Kidney epithelial cell (primary cell): ENCODE data around the gene SENP8. TPM values are rescaled to one million over a fixed set of nuclear protein-coding genes. Genes with fewer than 3 reads are reported as not detected.

Experiments used
- DNase-seq: peaks from one replicate; pipeline ENCODE4 v3.0.0-alpha.2; 2010; ENCODE audit warnings: low read depth
- H3K27me3 ChIP-seq: 2 replicates; pipeline ENCODE4 v1.6.0; 2011; ENCODE audit warnings: low read length; ENCODE audit not compliant: control insufficient read depth, insufficient read depth
- H3K36me3 ChIP-seq: 2 replicates; pipeline ENCODE4 v1.5.1; 2011; ENCODE audit warnings: low read length; ENCODE audit not compliant: control insufficient read depth, insufficient read depth
- H3K4me3 ChIP-seq: 2 replicates; pipeline ENCODE4 v1.5.1; 2011; ENCODE audit warnings: low read depth, mild to moderate bottlenecking, control low read depth, low read length
- total RNA-seq: library from RNA; depleted of rRNA; stranded (reverse); fragments of >200 nt; gene quantifications from 2 replicates; pipeline ENCODE4 v1.2.3, GENCODE V29; 2015
- TF ChIP-seq, protein P1 (sequence below): IDR thresholded peaks from 2 replicates; pipeline ENCODE4 v1.5.1; 2011; ENCODE audit warnings: mild to moderate bottlenecking, moderate library complexity, low read length, control low read depth, inconsistent platforms; ENCODE audit not compliant: insufficient read depth, poor library complexity, severe bottlenecking

Gene SENP8
- total RNA-seq, 1 donor from 2014 or later = 3.0 TPM

DNA sequence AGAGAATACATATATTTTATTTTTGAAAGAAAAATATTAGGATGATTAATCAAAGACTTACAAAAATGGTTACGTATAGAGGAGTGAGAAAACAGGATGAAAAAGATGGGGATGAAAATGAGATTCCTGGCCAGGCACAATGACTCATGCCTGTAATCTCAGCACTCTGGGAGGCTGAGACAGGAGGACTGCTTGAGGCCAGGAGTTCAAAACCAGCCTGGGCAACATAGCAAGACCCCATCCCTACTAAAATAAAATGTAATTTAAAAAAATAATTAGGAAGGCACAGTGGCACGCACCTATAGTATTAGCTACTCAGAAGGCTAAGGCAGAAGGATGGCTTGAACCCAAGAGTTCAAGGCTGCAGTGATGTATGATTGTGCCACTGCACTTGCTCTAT lies 12.1 kb upstream of the SENP8 start:
- no peak for DNase-seq
- Histone ChIP-seq H3K36me3 (no peaks in the 10 kb centered on the region), H3K4me3 (no peak overlapping the region), H3K27me3 (no peaks in the 10 kb centered on the region)
- TF ChIP-seq, protein P1, sequence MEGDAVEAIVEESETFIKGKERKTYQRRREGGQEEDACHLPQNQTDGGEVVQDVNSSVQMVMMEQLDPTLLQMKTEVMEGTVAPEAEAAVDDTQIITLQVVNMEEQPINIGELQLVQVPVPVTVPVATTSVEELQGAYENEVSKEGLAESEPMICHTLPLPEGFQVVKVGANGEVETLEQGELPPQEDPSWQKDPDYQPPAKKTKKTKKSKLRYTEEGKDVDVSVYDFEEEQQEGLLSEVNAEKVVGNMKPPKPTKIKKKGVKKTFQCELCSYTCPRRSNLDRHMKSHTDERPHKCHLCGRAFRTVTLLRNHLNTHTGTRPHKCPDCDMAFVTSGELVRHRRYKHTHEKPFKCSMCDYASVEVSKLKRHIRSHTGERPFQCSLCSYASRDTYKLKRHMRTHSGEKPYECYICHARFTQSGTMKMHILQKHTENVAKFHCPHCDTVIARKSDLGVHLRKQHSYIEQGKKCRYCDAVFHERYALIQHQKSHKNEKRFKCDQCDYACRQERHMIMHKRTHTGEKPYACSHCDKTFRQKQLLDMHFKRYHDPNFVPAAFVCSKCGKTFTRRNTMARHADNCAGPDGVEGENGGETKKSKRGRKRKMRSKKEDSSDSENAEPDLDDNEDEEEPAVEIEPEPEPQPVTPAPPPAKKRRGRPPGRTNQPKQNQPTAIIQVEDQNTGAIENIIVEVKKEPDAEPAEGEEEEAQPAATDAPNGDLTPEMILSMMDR = no peak

DNA sequence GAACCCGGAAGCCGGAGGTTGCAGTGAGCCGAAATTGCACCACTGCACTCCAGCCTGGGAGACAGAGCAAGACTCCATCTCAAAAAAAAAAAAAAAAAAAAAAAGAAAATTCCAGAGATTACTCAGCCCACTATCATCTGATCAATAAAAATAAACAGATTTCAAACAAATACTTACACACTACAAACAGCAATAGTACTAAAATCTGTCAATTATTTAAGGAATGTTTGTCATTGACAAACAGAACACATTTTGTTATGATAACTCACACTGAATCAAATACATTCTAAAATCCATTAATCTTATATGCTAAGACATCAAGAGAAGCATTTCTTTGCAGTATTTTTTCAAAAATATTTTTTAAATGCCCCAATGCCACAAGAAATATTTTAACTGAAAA lies 7.8 kb upstream of the SENP8 start:
- no peak for DNase-seq
- Histone ChIP-seq H3K36me3 (no peaks in the 10 kb centered on the region), H3K27me3 (no peaks in the 10 kb centered on the region), H3K4me3 (no peak overlapping the region)
- TF ChIP-seq, protein P1 = no peak

DNA sequence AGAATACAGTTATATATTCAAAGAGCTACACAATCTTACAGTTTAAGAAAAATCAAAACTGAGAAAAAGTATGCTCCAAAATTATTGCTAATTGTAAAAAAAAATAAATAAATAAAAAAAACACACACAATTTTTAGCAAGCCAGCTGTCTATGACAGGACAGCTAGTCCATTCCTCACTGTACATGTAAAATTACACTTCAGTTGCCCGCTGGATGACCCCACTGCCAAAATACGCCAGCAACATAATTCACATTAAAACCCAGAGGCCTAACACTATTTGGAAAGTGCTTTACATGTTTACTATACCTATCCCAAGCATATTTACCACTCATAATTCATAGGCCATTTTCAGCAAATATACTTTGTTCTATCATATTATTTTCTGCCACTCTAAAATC lies 6.1 kb upstream of the SENP8 start:
- Histone ChIP-seq H3K4me3 (no peak overlapping the region), H3K36me3 (no peaks in the 10 kb centered on the region)

DNA sequence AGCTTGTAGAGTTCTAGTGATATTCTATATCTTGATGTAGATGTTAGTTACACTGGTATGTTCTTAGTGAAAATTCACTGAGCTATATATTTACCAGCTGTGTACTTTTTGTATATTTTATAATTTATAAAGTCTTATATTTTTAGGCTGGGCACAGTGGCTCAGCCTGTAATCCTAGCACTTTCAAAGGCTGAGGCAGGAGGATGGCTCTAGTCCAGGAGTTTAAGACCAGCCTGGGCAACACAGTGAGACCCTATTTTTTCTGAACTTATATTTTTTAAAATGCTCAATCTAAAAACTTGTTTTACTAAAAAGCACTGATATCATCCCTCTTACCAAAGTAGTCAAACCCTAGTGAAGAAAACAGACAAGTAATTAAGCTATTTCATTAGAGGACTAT lies 5.4 kb upstream of the SENP8 start:
- no peaks in the 10 kb centered on the region for H3K27me3 ChIP-seq
- DNase-seq = no peak
- no peaks in the 10 kb centered on the region for H3K36me3 ChIP-seq
- TF ChIP-seq, protein P1 = no peak
- no peak overlapping the region for H3K4me3 ChIP-seq

More for the DNA sequence above, 6.1 kb upstream of the SENP8 start:
- no peak for DNase-seq
- TF ChIP-seq, protein P1 = no peak
- H3K27me3 ChIP-seq = no peaks in the 10 kb centered on the region

DNA sequence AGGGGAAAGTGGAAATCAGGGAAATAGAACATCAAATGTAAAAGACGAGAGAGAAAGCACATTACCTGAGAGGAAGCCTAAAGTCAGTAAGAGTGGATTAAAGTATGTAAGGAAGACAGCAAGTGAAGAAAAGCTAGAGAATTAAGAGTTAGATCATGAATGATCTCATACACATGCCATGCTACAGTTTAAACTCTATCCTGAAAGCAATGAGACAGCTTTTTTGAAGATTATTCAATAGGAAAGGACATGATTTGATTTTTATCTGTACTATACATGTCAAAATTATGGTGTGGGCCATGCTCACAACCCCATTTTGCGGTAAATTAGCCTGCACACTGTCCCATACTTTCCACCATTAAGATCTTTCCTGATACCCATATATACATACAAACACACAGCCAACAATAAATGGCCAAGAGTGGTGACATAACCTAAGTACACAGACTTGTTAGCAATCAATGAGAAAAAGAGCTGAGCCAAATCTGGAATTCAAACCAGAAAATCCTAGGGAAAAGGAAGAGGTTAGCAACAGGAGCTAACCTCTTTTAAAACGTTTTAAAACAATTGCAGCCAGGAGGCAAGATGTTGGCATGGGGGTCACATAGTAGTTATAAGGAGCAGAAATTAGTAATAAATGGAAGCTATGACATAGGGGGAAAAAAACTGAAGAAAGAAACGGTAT lies 4.7 kb upstream of the SENP8 start:
- no peak for DNase-seq
- H3K4me3 ChIP-seq = no peak overlapping the region
- TF ChIP-seq, protein P1 = no peak
- H3K36me3 ChIP-seq = no peaks in the 10 kb centered on the region
- no peaks in the 10 kb centered on the region for H3K27me3 ChIP-seq
